NCI-H510A (cell line): Measurements from ENCODE around the gene PLEKHA6.

ENCODE experiments used
- DNase-seq: peaks from one replicate; lab custom pipeline; 2025; lab: John Stamatoyannopoulos, UW

PLEKHA6 gene

GRCh38 chr1:204354579-204354978, 5.2 kb downstream of the PLEKHA6 start:
- DNase-seq = no peak

- no peak for DNase-seq
These were observed 6.4 kb downstream of the PLEKHA6 start for GRCh38 chr1:204353213-204353910.

GRCh38 chr1:204350857-204351573, 8.7 kb downstream of the PLEKHA6 start:
- no peak for DNase-seq

- no peak for DNase-seq
These were observed 9.4 kb downstream of the PLEKHA6 start for GRCh38 chr1:204350312-204350711.

- no peak for DNase-seq
These were observed 10.1 kb downstream of the PLEKHA6 start for GRCh38 chr1:204349602-204350001.

- DNase-seq = no peak
These were observed 11.0 kb downstream of the PLEKHA6 start for GRCh38 chr1:204348722-204349121.

- no peak for DNase-seq
These were observed 11.5 kb downstream of the PLEKHA6 start for GRCh38 chr1:204348242-204348641.

- no peak for DNase-seq
These were observed 13.6 kb downstream of the PLEKHA6 start for GRCh38 chr1:204345941-204346645.

- DNase-seq = no peak
These were observed 14.3 kb downstream of the PLEKHA6 start for GRCh38 chr1:204345438-204345841.

GRCh38 chr1:204344665-204345355, 14.9 kb downstream of the PLEKHA6 start:
- no peak for DNase-seq

GRCh38 chr1:204343802-204344201, 15.9 kb downstream of the PLEKHA6 start:
- no peak for DNase-seq

GRCh38 chr1:204343247-204343646, 16.5 kb downstream of the PLEKHA6 start:
- no peak for DNase-seq

GRCh38 chr1:204342310-204342709, 17.4 kb downstream of the PLEKHA6 start:
- no peak for DNase-seq

GRCh38 chr1:204341380-204341779, 18.3 kb downstream of the PLEKHA6 start:
- DNase-seq = no peak

GRCh38 chr1:204340081-204340889, 19.4 kb downstream of the PLEKHA6 start:
- DNase-seq = no peak

- DNase-seq = no peak
These were observed 20.2 kb downstream of the PLEKHA6 start for GRCh38 chr1:204339541-204339940.

- DNase-seq = no peak
These were observed 20.7 kb downstream of the PLEKHA6 start for GRCh38 chr1:204338997-204339396.

GRCh38 chr1:204338360-204338759, 21.4 kb downstream of the PLEKHA6 start:
- no peak for DNase-seq

- no peak for DNase-seq
These were observed 22.1 kb downstream of the PLEKHA6 start for GRCh38 chr1:204337583-204337982.

- no peak for DNase-seq
These were observed 22.7 kb downstream of the PLEKHA6 start for GRCh38 chr1:204337036-204337429.

GRCh38 chr1:204336421-204337035, 23.2 kb downstream of the PLEKHA6 start:
- no peak for DNase-seq
